Astrocyte of the spinal cord (primary cell): ENCODE data around the gene PTMS.
"Not testable (repeated sequence)": the region's sequence is repeated elsewhere in the genome, so short reads cannot be mapped to it uniquely, and the experiment has no call there.

Experiments
- DNase-seq: peaks from one replicate; pipeline ENCODE4 v3.0.0; 2011; ENCODE audit warnings: low read depth, low spot score
- H3K4me3 ChIP-seq: 2 replicates; pipeline ENCODE4 v1.5.1; 2011; ENCODE audit warnings: low read depth, mild to moderate bottlenecking, low read length, moderate library complexity
- CTCF ChIP-seq: IDR thresholded peaks from 2 replicates; pipeline ENCODE4 v1.5.1; 2012; ENCODE audit warnings: low read depth, mild to moderate bottlenecking, low read length, inconsistent platforms
- in situ Hi-C: cut with HindIII; loops from 2 replicates; pipeline ENCODE4 v1.10.0; 2017; ENCODE audit warnings: low sequenced_read_pairs

PTMS gene

GRCh38 chr12:6729186-6729585 is 37.0 kb upstream of the PTMS start:
- no peak for DNase-seq
- in situ Hi-C loops = no loop called here
- H3K4me3 ChIP-seq = no peak overlapping the region
- TF ChIP-seq CTCF = no peak

GRCh38 chr12:6730169-6730568 is 36.0 kb upstream of the PTMS start:
- no peak for TF ChIP-seq CTCF
- in situ Hi-C loops = no loop called here
- no peak for DNase-seq
- H3K4me3 ChIP-seq = no peak overlapping the region

DNA sequence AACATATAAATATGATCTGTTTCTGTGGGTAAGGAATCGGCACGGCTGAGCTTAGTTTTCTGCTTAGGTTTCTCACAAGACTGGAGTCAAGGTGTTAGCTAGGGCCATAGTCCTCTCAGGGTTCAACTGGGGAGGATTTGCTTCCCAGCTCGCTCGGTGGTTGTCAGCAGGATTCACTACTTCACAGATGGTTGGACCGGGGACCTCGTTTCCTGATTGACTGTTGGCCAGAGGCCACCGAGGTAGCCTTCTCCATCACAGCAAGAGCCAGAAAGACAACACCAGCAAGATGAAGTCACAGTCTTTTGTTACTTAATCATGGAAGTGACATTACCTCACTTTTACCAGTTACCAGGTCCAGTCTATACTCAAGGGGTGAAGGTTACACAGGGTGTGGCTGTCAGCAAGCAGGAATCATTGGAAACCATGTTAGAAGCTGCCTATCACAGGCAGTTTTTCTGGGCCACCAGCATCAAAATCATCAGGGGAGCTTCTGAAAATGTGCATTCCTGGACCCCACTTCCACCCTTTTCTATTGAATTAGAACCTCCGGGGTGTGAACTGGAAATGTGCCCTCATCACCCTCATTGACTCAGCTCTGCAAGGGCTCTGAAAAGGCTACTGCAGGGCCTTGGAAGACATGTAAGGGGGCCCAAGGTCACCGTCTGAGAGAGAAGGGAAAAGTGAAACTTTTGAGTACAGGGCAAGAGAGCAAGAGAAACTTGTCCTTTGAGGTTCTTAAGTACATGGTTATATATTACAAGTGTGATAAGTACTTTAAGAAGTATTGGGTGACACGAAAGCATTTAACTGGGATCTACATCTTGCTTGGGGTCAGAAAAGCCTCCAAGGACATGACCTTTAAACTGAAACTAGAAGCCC is 31.4 kb upstream of the PTMS start:
- no peak for TF ChIP-seq CTCF
- no peak for DNase-seq
- H3K4me3 ChIP-seq = no peak overlapping the region
- in situ Hi-C loops = no loop called here

DNA sequence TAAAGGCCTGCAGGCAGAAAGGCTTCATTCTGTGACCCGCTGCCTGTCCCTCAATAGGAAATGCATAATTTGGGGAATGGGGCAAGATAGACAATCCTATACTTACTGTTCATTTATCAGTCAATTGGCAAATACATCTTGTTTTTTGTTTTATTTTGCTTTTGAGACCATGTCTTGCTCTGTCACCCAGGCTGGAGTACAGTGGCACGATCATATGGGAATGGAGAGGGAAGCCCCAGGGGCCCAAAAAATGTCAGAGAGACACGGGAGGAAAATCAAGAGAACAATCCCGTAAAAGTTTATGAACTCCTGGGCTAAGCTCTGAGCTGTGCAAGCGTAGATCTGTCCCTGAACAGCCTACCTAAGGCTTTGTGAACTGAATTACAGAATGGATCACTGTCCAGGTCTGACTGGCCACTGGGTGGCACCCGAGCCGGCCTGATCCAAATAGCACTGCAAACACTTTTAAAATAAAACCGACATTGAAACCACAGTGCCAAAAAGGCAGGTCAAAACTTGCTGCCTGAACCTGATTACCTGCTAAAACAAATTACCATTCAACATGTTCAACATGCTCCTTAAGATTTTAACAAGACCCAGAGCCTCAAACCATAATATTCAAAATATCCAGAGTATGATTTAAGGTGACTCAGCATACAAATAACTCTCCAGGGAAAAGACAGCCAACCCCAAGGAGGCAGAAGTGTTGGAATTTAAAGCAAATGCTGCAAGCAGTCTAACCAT is 30.5 kb upstream of the PTMS start:
- TF ChIP-seq CTCF = peak; percentile 80
- DNase-seq = peak; percentile 69
- H3K4me3 ChIP-seq = no peak overlapping the region
- in situ Hi-C loops = no loop called here

DNA sequence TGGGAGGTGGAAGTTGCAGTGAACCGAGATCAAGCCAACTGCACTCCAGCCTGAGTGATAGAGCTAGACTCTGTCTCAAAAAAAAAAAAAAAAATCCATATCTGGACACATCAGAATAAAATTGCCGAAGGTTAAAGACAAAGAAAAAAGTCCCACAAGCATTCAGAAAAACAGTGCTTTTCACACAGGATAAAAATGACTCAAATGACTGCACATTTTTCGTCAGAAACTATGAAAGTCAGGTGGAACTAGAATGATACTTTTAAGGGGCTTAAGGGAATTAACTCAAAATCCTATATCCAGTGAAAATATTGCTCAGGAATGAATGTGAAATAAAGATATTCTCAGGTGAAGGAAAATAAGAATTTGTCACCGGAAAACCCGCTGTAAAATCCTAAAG is 29.4 kb upstream of the PTMS start:
- DNase-seq = no peak
- in situ Hi-C loops = no loop called here
- no peak overlapping the region for H3K4me3 ChIP-seq
- no peak for TF ChIP-seq CTCF

DNA sequence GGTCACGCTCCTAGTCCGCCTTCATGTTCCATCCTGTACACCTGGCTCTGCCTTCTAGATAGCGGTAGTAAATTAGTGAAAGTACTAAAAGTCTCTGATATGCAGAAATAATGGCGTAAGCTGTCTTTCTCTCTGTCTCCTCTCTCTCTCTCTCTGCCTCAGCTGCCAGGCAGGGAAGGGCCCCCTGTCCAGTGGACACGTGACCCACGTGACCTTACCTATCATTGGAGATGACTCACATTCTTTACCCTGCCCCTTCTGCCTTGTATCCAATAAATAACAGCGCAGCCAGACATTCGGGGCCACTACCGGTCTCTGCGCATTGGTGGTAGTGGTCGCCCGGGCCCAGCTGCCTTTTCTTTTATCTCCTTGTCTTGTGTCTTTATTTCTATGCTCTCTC is 24.1 kb upstream of the PTMS start:
- in situ Hi-C loops = not testable (repeated sequence)

GRCh38 chr12:6742834-6743233 is 23.3 kb upstream of the PTMS start:
- no peak for TF ChIP-seq CTCF
- no peak for DNase-seq
- in situ Hi-C loops = no loop called here
- H3K4me3 ChIP-seq = no peak overlapping the region

More for the DNA sequence above, 24.1 kb upstream of the PTMS start:
- H3K4me3 ChIP-seq, DNase-seq: not testable (repeated sequence)

DNA sequence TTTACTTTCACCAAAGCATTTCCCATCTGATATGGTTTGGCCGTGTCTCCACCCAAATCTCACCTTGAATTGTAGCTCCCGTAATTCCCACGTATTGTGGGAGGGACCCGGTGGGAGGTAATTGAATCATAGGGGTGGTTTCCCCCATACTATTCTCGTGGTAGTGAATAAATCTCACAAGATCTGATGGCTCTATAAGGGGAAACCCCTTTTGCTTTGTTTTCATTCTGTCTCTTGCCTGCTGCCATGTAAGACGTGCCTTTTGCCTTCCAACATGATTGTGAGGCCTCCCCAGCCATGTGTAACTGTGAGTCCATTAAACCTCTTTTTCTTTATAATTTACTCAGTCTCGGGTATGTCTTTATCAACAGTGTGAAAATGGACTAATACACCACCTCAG is 22.9 kb upstream of the PTMS start:
- H3K4me3 ChIP-seq, in situ Hi-C loops, DNase-seq: not testable (repeated sequence)
